Stimulated activated CD4-positive, alpha-beta T cell treated with anti-CD3 and anti-CD28 coated beads, Interleukin-12 subunit alpha, Interleukin-12 subunit beta, amount 100 ng/mL, for 48 hours (primary cell): ENCODE data around the gene ARGLU1.
A peak's percentile ranks its signal among the peaks of the same experiment; 100 is the strongest.

Experiments
- DNase-seq, 3 donors: peaks; one replicate each; pipeline ENCODE4 v3.0.0-alpha.2; 2020; ENCODE audit warnings: low read depth in 2 of 3, low spot score in 1 of 3

ARGLU1 gene

GRCh38 chr13:106548064-106548696 lies 19.8 kb downstream of the ARGLU1 start:
- DNase-seq = no peak

GRCh38 chr13:106541826-106542225 lies 26.1 kb downstream of the ARGLU1 start:
- no peak for DNase-seq

- DNase-seq = no peak
Observed at GRCh38 chr13:106540613-106541012, 27.3 kb downstream of the ARGLU1 start.

GRCh38 chr13:106537521-106537920 lies 30.4 kb downstream of the ARGLU1 start:
- DNase-seq = no peak

GRCh38 chr13:106536244-106537034 lies 31.5 kb downstream of the ARGLU1 start:
- peak; percentile 59 to 84 (median 83) for DNase-seq

GRCh38 chr13:106535552-106536243 lies 32.2 kb downstream of the ARGLU1 start, which contains the start of gene EFNB2:
Gene EFNB2 (minus strand): TSS chr13:106535662. CDS start chr13:106534964, 698 bp downstream.
- peak; percentile 70 to 80 (median 71) for DNase-seq

GRCh38 chr13:106534639-106535551 lies 33.0 kb downstream of the ARGLU1 start:
- DNase-seq = no peak

GRCh38 chr13:106533943-106534638 lies 33.8 kb downstream of the ARGLU1 start:
- DNase-seq = no peak

- no peak for DNase-seq
Observed at GRCh38 chr13:106533101-106533942, 34.6 kb downstream of the ARGLU1 start.

GRCh38 chr13:106532111-106532929 lies 35.6 kb downstream of the ARGLU1 start:
- no peak for DNase-seq

GRCh38 chr13:106530980-106531481 lies 36.9 kb downstream of the ARGLU1 start:
- DNase-seq = no peak

GRCh38 chr13:106530171-106530851 lies 37.6 kb downstream of the ARGLU1 start:
- no peak for DNase-seq

GRCh38 chr13:106529415-106530170 lies 38.3 kb downstream of the ARGLU1 start:
- no peak for DNase-seq

- no peak for DNase-seq
Observed at GRCh38 chr13:106528718-106529414, 39.1 kb downstream of the ARGLU1 start.

- no peak for DNase-seq
Observed at GRCh38 chr13:106527826-106528225, 40.1 kb downstream of the ARGLU1 start.

GRCh38 chr13:106527445-106527801 lies 40.5 kb downstream of the ARGLU1 start:
- no peak for DNase-seq
